HEK293 (cell line): ENCODE results near the gene HEXIM1.
A peak's percentile ranks its signal among the peaks of the same experiment; 100 is the strongest.

Experiments used
- GFI1B ChIP-seq: fragments of 450-650 bp; formaldehyde crosslinking; IDR thresholded peaks from 2 replicates; pipeline ENCODE4 v1.5.1; 2016; ENCODE audit warnings: missing biosample characterization, missing genetic modification characterization
- HOXA7 ChIP-seq: sonication (generic); formaldehyde crosslinking; IDR thresholded peaks from 2 replicates; pipeline ENCODE4 v1.8.1; 2022; ENCODE audit warnings: missing genetic modification reagents, borderline replicate concordance
- KLF9 ChIP-seq: fragments of 450-650 bp; formaldehyde crosslinking; IDR thresholded peaks from 2 replicates; pipeline ENCODE4 v1.5.1; 2016; ENCODE audit warnings: missing biosample characterization, missing genetic modification characterization, low read depth
- MZF1 ChIP-seq: fragments of 450-650 bp; formaldehyde crosslinking; IDR thresholded peaks from 2 replicates; pipeline ENCODE4 v1.5.1; 2017; ENCODE audit warnings: missing biosample characterization, missing genetic modification characterization, borderline replicate concordance
- RBAK ChIP-seq: fragments of 450-650 bp; formaldehyde crosslinking; IDR thresholded peaks from 2 replicates; pipeline ENCODE4 v1.5.1; 2016; ENCODE audit warnings: missing biosample characterization, missing genetic modification characterization
- SCRT2 ChIP-seq: fragments of 450-650 bp; formaldehyde crosslinking; IDR thresholded peaks from 2 replicates; pipeline ENCODE4 v1.5.1; 2016; ENCODE audit warnings: missing biosample characterization, missing genetic modification characterization
- SP2 ChIP-seq: fragments of 450-650 bp; formaldehyde crosslinking; IDR thresholded peaks from 2 replicates; pipeline ENCODE4 v1.5.1; 2016; ENCODE audit warnings: missing biosample characterization, missing genetic modification characterization
- SP3 ChIP-seq: fragments of 450-650 bp; formaldehyde crosslinking; IDR thresholded peaks from 2 replicates; pipeline ENCODE4 v1.5.1; 2016; ENCODE audit warnings: missing biosample characterization, missing genetic modification characterization
- TRIM28 ChIP-seq: IDR thresholded peaks from 2 replicates; pipeline ENCODE4 v1.6.1; 2011; ENCODE audit warnings: low read length, control low read depth, borderline replicate concordance
- YY1 ChIP-seq: fragments of 450-650 bp; formaldehyde crosslinking; IDR thresholded peaks from 2 replicates; pipeline ENCODE4 v1.5.1; 2018; ENCODE audit warnings: missing biosample characterization, missing genetic modification characterization
- ZFHX2 ChIP-seq: fragments of 450-650 bp; formaldehyde crosslinking; conservative IDR thresholded peaks from 2 replicates; pipeline ENCODE4 v1.5.1; 2016; ENCODE audit warnings: missing biosample characterization, missing genetic modification characterization
- ZFP69B ChIP-seq: fragments of 450-650 bp; formaldehyde crosslinking; IDR thresholded peaks from 2 replicates; pipeline ENCODE4 v1.5.1; 2016; ENCODE audit warnings: missing biosample characterization, missing genetic modification characterization
- ZIC2 ChIP-seq: fragments of 450-650 bp; formaldehyde crosslinking; IDR thresholded peaks from 2 replicates; pipeline ENCODE4 v1.5.1; 2016; ENCODE audit warnings: missing biosample characterization, missing genetic modification characterization
- ZNF140 ChIP-seq: fragments of 450-650 bp; formaldehyde crosslinking; IDR thresholded peaks from 2 replicates; pipeline ENCODE4 v1.5.1; 2016; ENCODE audit warnings: missing biosample characterization, missing genetic modification characterization
- ZNF169 ChIP-seq: fragments of 450-650 bp; formaldehyde crosslinking; IDR thresholded peaks from 2 replicates; pipeline ENCODE4 v1.5.1; 2016; ENCODE audit warnings: missing biosample characterization, missing genetic modification characterization
- ZNF184 ChIP-seq: fragments of 450-650 bp; IDR thresholded peaks from 2 replicates; pipeline ENCODE4 v1.5.1; 2018; ENCODE audit warnings: missing biosample characterization, mild to moderate bottlenecking, missing genetic modification characterization
- ZNF239 ChIP-seq: fragments of 450-650 bp; formaldehyde crosslinking; IDR thresholded peaks from 2 replicates; pipeline ENCODE4 v1.5.1; 2016; ENCODE audit warnings: missing biosample characterization, missing genetic modification characterization
- ZNF248 ChIP-seq: fragments of 450-650 bp; formaldehyde crosslinking; IDR thresholded peaks from 2 replicates; pipeline ENCODE4 v1.5.1; 2017; ENCODE audit warnings: missing biosample characterization, missing genetic modification characterization
- ZNF292 ChIP-seq: fragments of 450-650 bp; formaldehyde crosslinking; IDR thresholded peaks from 2 replicates; pipeline ENCODE4 v1.5.1; 2016; ENCODE audit warnings: low read depth, missing biosample characterization, missing genetic modification characterization, borderline replicate concordance
- ZNF311 ChIP-seq: fragments of 450-650 bp; formaldehyde crosslinking; IDR thresholded peaks from 2 replicates; pipeline ENCODE4 v1.5.1; 2017; ENCODE audit warnings: missing biosample characterization, missing genetic modification characterization, borderline replicate concordance
- ZNF341 ChIP-seq: fragments of 450-650 bp; formaldehyde crosslinking; IDR thresholded peaks from 2 replicates; pipeline ENCODE4; 2016; ENCODE audit warnings: low read depth, missing biosample characterization, missing genetic modification characterization
- ZNF423 ChIP-seq: fragments of 450-650 bp; formaldehyde crosslinking; IDR thresholded peaks from 2 replicates; pipeline ENCODE4 v1.5.1; 2016; ENCODE audit warnings: missing biosample characterization, missing genetic modification characterization
- ZNF521 ChIP-seq: fragments of 450-650 bp; formaldehyde crosslinking; IDR thresholded peaks from 2 replicates; pipeline ENCODE4 v1.5.1; 2017; ENCODE audit warnings: missing biosample characterization, mild to moderate bottlenecking, missing genetic modification characterization
- ZNF544 ChIP-seq: fragments of 450-650 bp; formaldehyde crosslinking; IDR thresholded peaks from 2 replicates; pipeline ENCODE4 v1.5.0; 2017; ENCODE audit warnings: missing biosample characterization, missing genetic modification characterization
- ZNF549 ChIP-seq: fragments of 450-650 bp; IDR thresholded peaks from 2 replicates; pipeline ENCODE4 v1.5.1; 2018; ENCODE audit warnings: missing biosample characterization, missing genetic modification characterization, mild to moderate bottlenecking, inconsistent platforms, moderate library complexity
- ZNF610 ChIP-seq: fragments of 450-650 bp; formaldehyde crosslinking; IDR thresholded peaks from 2 replicates; pipeline ENCODE4 v1.5.1; 2016; ENCODE audit warnings: missing biosample characterization, missing genetic modification characterization, borderline replicate concordance
- ZNF621 ChIP-seq: fragments of 450-650 bp; formaldehyde crosslinking; IDR thresholded peaks from 2 replicates; pipeline ENCODE4 v1.5.1; 2017; ENCODE audit warnings: missing biosample characterization, missing genetic modification characterization
- ZNF777 ChIP-seq: fragments of 450-650 bp; formaldehyde crosslinking; IDR thresholded peaks from 2 replicates; pipeline ENCODE4 v1.5.1; 2017; ENCODE audit warnings: missing biosample characterization, missing genetic modification characterization, borderline replicate concordance
- ZNF792 ChIP-seq: fragments of 450-650 bp; formaldehyde crosslinking; IDR thresholded peaks from 2 replicates; pipeline ENCODE4 v1.5.1; 2016; ENCODE audit warnings: missing biosample characterization, missing genetic modification characterization
- ZNF830 ChIP-seq: fragments of 450-650 bp; IDR thresholded peaks from 2 replicates; pipeline ENCODE4 v1.5.0; 2018; ENCODE audit warnings: missing biosample characterization, missing genetic modification characterization, low read depth, mild to moderate bottlenecking, moderate library complexity
- TF ChIP-seq, protein P1 (sequence below): fragments of 450-650 bp; formaldehyde crosslinking; IDR thresholded peaks from 2 replicates; pipeline ENCODE4 v1.5.1; 2016; ENCODE audit warnings: missing biosample characterization, missing genetic modification characterization
- TF ChIP-seq, protein P2 (sequence below): fragments of 450-650 bp; formaldehyde crosslinking; IDR thresholded peaks from 2 replicates; pipeline ENCODE4 v1.5.1; 2017; ENCODE audit warnings: missing biosample characterization, missing genetic modification characterization
- TF ChIP-seq, protein P3 (sequence below): fragments of 450-650 bp; formaldehyde crosslinking; IDR thresholded peaks from 2 replicates; pipeline ENCODE4 v1.5.1; 2016; ENCODE audit warnings: missing biosample characterization, missing genetic modification characterization
- TF ChIP-seq, protein P4 (sequence below): fragments of 450-650 bp; formaldehyde crosslinking; IDR thresholded peaks from 2 replicates; pipeline ENCODE4 v1.5.1; 2017; ENCODE audit warnings: missing biosample characterization, missing genetic modification characterization

The HEXIM1 gene

DNA sequence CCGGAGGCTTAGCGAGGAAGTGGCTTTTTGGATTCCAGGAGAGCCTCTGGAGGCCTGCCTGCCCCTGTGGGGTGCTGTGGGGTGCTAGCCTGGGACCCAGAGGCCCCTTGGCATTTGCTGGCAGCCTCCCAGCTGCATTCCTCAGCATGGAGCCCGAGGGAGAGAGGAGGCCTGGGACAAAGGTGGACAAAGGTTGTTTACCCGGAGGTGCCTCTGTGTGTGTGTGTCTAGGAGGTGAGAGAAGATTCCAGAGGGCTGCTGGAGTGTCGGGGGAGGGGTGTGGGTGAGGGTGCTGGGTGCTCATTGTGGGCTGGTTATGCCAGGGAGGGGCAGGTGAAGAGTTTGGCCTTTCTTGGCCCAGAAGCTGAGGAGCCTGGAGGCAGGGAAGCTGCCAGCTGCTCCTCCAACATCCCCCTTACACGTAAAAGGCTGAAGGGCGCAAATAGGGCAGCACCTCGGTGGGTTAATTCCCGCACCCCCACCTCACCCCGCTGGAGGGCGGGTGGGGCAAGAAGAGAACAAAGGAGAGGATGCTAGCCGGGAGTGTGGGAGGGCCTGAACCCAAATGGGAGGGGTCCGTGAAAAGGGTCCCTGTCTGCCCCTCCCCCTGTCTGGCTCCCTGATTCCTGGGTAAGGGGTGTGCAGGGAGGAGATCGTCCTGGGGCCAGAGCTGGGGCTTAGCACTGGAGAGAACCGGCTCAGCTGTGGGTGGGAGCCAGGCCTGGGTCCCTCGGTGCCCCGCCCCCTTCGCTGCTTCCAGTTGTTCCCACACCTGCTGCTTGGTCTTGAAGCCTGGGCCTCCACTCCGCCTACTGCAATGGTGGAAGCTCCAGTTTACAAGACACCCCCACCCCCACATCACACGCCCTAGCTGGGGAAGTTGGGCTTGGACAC is 23.3 kb downstream of the HEXIM1 start (continued):
- no peak for TF ChIP-seq ZNF311 (tag by site-specific recombination)
- TF ChIP-seq TRIM28: no peak
- TF ChIP-seq ZNF830 (tag by site-specific recombination): no peak
- TF ChIP-seq ZNF169 (tag by site-specific recombination): no peak
- no peak for TF ChIP-seq RBAK (tag by site-specific recombination)
- TF ChIP-seq HOXA7 (CRISPR knock-in tag): no peak
- TF ChIP-seq ZNF792 (tag by site-specific recombination): no peak
- TF ChIP-seq, protein P1, sequence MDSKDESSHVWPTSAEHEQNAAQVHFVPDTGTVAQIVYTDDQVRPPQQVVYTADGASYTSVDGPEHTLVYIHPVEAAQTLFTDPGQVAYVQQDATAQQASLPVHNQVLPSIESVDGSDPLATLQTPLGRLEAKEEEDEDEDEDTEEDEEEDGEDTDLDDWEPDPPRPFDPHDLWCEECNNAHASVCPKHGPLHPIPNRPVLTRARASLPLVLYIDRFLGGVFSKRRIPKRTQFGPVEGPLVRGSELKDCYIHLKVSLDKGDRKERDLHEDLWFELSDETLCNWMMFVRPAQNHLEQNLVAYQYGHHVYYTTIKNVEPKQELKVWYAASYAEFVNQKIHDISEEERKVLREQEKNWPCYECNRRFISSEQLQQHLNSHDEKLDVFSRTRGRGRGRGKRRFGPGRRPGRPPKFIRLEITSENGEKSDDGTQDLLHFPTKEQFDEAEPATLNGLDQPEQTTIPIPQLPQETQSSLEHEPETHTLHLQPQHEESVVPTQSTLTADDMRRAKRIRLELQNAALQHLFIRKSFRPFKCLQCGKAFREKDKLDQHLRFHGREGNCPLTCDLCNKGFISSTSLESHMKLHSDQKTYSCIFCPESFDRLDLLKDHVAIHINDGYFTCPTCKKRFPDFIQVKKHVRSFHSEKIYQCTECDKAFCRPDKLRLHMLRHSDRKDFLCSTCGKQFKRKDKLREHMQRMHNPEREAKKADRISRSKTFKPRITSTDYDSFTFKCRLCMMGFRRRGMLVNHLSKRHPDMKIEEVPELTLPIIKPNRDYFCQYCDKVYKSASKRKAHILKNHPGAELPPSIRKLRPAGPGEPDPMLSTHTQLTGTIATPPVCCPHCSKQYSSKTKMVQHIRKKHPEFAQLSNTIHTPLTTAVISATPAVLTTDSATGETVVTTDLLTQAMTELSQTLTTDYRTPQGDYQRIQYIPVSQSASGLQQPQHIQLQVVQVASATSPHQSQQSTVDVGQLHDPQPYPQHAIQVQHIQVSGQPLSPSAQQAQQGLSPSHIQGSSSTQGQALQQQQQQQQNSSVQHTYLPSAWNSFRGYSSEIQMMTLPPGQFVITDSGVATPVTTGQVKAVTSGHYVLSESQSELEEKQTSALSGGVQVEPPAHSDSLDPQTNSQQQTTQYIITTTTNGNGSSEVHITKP: 0 out of 2 replicates have a peak, but pooled peaks have one; percentile 27
- TF ChIP-seq ZIC2 (tag by site-specific recombination): peak; percentile 65; the same call in 1 of the 2 replicates
- TF ChIP-seq KLF9 (tag by site-specific recombination): peak; percentile 61; the same call in 1 of the 2 replicates
- peak; percentile 92 for TF ChIP-seq ZFHX2 (tag by site-specific recombination)
- TF ChIP-seq, protein P2, sequence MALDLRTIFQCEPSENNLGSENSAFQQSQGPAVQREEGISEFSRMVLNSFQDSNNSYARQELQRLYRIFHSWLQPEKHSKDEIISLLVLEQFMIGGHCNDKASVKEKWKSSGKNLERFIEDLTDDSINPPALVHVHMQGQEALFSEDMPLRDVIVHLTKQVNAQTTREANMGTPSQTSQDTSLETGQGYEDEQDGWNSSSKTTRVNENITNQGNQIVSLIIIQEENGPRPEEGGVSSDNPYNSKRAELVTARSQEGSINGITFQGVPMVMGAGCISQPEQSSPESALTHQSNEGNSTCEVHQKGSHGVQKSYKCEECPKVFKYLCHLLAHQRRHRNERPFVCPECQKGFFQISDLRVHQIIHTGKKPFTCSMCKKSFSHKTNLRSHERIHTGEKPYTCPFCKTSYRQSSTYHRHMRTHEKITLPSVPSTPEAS (tag by site-specific recombination): no peak
- no peak for TF ChIP-seq ZNF292 (tag by site-specific recombination)
- TF ChIP-seq ZNF544 (tag by site-specific recombination): no peak
- TF ChIP-seq, protein P3, sequence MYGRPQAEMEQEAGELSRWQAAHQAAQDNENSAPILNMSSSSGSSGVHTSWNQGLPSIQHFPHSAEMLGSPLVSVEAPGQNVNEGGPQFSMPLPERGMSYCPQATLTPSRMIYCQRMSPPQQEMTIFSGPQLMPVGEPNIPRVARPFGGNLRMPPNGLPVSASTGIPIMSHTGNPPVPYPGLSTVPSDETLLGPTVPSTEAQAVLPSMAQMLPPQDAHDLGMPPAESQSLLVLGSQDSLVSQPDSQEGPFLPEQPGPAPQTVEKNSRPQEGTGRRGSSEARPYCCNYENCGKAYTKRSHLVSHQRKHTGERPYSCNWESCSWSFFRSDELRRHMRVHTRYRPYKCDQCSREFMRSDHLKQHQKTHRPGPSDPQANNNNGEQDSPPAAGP (tag by site-specific recombination): peak; percentile 42
- peak; percentile 23; the same call in 1 of the 2 replicates for TF ChIP-seq SP2 (tag by site-specific recombination)
- no peak for TF ChIP-seq ZNF140 (tag by site-specific recombination)
- no peak for TF ChIP-seq ZNF549 (tag by site-specific recombination)
- TF ChIP-seq ZNF610 (tag by site-specific recombination): no peak
- no peak for TF ChIP-seq ZNF248
- no peak for TF ChIP-seq ZNF184 (tag by site-specific recombination)
- TF ChIP-seq ZNF341: no peak
- TF ChIP-seq ZNF777 (tag by site-specific recombination): no peak
- no peak for TF ChIP-seq ZFP69B (tag by site-specific recombination)
- TF ChIP-seq ZNF239 (tag by site-specific recombination): no peak
- TF ChIP-seq ZNF621 (tag by site-specific recombination): no peak
- TF ChIP-seq, protein P4, sequence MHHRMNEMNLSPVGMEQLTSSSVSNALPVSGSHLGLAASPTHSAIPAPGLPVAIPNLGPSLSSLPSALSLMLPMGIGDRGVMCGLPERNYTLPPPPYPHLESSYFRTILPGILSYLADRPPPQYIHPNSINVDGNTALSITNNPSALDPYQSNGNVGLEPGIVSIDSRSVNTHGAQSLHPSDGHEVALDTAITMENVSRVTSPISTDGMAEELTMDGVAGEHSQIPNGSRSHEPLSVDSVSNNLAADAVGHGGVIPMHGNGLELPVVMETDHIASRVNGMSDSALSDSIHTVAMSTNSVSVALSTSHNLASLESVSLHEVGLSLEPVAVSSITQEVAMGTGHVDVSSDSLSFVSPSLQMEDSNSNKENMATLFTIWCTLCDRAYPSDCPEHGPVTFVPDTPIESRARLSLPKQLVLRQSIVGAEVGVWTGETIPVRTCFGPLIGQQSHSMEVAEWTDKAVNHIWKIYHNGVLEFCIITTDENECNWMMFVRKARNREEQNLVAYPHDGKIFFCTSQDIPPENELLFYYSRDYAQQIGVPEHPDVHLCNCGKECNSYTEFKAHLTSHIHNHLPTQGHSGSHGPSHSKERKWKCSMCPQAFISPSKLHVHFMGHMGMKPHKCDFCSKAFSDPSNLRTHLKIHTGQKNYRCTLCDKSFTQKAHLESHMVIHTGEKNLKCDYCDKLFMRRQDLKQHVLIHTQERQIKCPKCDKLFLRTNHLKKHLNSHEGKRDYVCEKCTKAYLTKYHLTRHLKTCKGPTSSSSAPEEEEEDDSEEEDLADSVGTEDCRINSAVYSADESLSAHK (tag by site-specific recombination): no peak
- TF ChIP-seq MZF1: no peak
- no peak for TF ChIP-seq YY1
- TF ChIP-seq GFI1B (tag by site-specific recombination): no peak
- TF ChIP-seq SCRT2 (tag by site-specific recombination): 0 out of 2 replicates have a peak, but pooled peaks have one; percentile 20
- no peak for TF ChIP-seq SP3 (tag by site-specific recombination)
- TF ChIP-seq ZNF423: peak; percentile 34
- TF ChIP-seq ZNF521 (tag by site-specific recombination): no peak
